IPS DF 4.7 (cell line): ENCODE measurements around the gene PNPLA6.
"Not testable (repeated sequence)": the region's sequence is repeated elsewhere in the genome, so short reads cannot be mapped to it uniquely, and the experiment has no call there.

Source experiments
- DNase-seq: peaks from one replicate; pipeline ENCODE4 v3.0.0-alpha.2; 2013; ENCODE audit warnings: low spot score; ENCODE audit errors: extremely low read depth

PNPLA6 gene

DNA sequence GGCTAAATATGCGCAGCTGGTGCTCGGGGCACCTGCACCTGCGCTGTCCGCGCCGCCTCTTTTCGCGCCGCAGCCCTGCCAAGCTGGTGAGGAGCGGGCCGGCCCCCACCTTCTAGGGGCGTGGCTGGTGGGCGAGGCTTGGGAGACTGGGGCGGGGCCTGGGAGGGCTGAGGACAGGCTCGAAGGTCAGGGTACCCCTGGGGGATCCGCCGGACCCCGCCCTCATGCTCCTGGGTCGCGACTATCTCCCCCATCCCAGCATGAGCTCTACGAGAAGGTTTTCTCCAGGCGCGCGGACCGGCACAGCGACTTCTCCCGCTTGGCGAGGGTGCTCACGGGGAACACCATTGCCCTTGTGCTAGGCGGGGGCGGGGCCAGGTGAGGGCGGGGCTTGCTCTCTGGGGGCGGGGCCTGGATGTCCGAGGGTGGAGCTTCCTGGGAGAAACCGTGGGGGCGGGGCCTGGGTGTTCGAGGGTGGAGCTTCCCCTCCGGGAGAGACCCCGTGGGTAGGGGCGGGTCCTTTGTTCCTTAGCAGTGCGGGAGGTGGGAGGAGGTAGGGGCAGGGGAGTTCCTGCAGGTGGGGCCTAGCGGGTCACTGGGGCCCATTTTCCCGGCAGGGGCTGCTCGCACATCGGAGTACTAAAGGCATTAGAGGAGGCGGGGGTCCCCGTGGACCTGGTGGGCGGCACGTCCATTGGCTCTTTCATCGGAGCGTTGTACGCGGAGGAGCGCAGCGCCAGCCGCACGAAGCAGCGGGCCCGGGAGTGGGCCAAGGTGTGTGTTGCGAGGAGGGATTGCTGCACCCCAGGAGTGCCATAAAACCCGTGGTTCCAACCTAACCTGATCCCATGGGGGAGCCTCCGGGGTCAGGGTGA, 19.7 kb downstream of the PNPLA6 start:
- no peak for DNase-seq

DNA sequence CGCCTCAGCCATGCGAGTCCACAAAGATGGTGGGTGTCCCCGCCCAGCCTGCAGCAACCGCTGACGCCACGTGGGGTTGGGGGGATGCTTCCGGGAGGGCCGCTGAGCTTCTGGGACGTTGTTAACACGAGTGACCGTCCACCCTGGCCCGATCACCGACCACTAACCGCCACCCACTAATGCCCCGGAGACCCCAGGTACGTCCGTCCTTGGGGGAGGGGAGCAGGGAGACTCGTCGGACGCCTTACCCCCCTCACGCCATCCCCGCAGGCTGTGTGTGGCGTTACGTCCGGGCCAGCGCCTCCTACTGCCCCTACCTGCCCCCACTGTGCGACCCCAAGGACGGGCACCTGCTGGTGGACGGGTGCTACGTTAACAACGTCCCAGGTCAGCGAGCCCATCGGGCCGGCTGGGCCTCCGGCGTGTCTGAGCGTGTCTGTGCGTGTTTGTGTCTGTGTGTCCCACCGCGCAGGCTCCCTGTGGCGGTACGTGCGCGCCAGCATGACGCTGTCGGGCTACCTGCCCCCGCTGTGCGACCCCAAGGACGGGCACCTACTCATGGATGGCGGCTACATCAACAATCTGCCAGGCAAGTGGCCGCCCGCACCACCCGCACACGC, 21.3 kb downstream of the PNPLA6 start:
- DNase-seq = no peak

DNA sequence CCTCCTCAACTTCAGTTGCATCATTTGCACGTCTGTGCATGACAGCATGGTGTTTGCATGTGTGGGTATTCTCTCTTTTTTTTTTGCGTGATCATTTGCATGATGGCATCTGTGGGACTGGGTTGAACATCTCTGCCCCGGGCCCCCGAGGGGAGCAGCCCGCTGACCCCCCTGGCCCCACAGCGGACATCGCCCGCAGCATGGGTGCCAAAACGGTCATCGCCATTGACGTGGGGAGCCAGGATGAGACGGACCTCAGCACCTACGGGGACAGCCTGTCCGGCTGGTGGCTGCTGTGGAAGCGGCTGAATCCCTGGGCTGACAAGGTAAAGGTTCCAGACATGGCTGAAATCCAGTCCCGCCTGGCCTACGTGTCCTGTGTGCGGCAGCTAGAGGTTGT, 23.1 kb downstream of the PNPLA6 start:
- DNase-seq = no peak

DNA sequence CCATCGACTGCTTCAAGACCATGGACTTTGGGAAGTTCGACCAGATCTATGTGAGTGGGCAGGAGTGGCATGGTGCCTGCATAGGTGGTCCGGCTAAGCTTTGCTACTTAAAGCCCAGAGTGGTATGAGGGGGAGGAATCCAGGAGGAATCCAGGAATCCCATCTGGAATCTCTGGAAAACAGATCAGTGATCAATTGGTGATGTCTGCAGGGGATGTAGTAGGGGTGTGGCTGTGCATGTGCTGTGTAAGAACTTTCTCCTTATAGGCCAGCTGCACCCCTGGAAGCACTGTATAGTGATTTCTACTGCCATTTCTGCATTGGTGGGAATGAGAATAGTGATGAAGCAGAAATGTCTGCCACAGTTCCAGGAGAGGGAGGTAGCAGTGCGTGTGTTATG, 23.6 kb downstream of the PNPLA6 start:
- DNase-seq = no peak

DNA sequence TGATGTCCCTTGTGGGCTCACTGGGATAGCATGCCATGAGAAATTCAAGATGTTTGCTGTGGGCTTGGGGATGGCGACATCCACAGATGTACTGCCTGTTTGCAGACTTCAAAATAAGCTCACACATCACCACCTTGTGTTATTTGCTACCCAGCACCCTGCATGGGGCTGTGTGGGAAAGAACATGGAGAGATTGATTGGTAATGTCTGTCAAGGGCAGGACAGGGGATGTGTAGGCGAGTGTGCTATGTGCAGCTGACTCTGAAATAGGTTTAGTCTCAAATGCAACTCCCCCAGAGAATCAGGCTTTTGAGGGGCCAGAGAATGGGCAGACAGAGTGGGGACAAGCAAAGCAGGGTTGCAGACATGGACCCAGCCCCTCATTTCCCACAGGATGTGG, 24.7 kb downstream of the PNPLA6 start:
- no peak for DNase-seq

GRCh38 chr19:7561325-7561724, 25.8 kb downstream of the PNPLA6 start:
- DNase-seq = no peak

DNA sequence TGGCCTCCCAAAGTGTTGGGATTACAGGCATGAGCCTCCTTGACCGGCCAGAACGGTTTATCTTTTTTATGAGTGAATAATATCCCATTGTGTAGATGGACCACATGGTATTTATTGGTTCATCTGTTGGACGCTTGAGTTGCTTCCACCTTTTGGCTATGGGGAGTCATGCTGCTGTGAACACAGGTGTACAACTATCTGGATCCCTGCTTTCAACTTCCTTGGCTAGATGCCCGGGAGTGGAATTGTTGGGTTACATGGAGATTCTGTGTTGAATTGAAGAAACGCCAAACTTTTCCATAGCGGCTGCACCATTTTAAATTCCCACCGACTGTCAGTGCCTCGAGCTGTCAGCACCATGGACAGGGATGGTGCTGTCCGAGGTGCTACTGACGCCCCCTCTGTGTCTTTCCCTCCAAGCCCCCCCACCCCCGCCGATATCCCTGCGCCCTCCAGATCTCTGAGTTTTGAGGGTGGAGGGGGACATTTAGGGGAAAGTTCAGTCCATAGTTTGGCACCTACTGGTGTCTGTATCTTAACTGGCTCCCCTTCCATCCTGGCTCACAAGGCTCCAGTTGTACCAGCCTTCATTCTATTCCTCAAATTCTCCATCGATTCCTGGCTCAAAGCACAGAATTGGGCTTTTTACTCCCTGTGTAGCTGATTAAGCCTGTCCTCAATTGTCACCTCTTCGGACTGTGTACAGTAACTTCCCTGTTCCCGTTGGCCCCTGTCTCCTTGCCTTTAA, 27.3 kb downstream of the PNPLA6 start:
- no peak for DNase-seq

DNA sequence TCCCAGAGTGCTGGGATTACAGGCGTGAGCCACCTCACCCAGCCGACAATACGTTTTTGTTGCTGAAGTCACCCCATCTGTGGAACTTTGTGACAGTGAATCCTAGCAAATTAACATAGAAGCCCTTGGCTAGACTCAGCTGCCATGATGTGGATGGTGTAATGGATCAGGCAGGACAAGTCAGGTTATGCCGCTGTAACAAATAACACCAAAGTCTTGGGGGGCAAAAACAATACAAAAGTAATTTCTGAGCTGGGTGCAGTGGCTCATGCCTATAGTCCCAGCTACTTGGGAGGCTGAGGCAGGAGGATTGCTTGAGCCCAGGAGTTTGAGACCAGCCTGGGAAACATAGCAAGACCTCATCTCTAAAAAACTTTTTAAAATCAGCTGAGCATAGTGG, 29.3 kb downstream of the PNPLA6 start:
- no peak for DNase-seq

DNA sequence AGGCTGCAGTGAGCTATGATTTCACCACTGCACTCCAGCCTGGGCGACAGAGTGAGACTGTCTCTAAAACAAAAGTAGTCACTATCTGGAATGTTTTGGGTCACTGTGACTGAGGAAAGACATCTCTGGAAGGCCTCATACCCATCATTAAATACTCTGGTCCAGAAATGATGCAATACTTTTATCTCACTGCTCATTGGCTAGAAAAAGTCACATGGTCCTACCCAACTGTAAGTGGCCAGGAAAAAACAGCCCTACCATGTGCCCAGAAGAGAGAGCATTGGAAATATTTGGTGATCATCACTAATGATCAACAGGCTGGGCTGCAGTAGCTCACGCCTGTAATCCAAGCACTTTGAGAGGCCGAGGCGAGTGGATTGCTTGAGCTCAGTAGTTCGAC, 29.8 kb downstream of the PNPLA6 start:
- DNase-seq = no peak

DNA sequence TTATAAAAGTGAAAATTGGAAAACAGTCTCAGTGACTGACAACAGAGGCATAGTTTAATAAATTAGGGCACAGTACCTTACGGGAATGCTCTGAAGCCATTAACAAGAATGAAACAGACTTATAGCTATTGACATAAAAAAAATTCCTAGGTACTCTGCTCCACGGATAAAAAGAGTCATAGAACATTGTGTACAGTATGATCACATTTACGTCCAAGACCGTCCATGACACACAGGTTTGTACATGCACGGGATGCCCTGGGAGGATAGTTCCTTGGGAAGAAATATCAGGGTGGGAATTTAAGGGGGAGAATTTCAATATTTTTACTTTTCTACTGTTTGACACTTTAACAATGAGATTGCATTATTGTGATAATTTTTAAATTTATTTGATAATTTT, 35.2 kb downstream of the PNPLA6 start:
- DNase-seq = no peak

DNA sequence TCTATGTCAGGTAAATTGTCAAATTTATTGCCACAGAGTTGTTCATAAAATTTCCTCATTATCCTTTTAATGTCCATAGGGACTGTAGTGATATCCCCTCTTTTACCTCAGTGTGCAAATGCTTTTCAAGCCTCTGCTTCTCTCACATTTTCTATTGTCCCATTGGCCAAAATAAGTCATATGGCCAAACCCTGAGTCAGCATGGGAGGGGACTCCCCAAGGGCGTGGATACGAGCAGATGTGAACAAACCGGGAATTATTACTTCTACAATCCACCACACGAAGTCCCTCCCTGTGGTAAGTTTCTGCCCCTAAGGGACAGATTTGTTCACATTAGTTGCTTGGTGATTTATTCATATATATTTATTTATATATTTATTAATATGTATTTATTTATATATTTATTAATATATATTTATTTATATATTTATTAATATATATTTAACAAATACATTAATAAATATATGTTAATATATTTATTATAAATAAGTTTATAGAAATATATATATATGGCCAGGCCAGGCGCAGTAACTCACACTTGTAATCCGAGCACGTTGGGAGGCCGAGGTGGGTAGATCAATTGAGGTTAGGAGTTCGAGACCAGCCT, 40.0 kb downstream of the PNPLA6 start:
- no peak for DNase-seq

GRCh38 chr19:7577422-7577821, 41.9 kb downstream of the PNPLA6 start:
- DNase-seq = not testable (repeated sequence)

GRCh38 chr19:7578127-7578526, 42.6 kb downstream of the PNPLA6 start:
- no peak for DNase-seq

GRCh38 chr19:7579182-7579581, 43.7 kb downstream of the PNPLA6 start:
- DNase-seq = no peak

DNA sequence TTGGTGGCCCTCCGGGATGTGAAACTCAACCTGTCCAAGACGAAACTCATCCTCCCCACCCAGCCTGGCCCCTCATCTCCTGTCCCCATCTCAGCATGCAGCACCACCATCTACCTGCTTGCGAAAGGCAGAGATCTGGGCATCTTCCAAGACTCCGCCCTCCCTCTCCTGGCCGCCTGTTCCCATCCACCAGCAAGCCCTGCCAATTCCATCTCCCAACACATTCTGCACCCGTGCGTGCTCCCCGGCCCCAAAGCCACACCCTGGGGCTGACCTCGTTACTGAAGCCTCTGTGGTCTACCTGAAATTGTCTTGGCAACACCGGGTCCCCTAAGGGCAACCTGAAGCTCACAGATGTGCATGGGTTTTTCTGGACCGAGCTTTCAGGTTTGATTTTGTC, 46.9 kb downstream of the PNPLA6 start:
- no peak for DNase-seq

DNA sequence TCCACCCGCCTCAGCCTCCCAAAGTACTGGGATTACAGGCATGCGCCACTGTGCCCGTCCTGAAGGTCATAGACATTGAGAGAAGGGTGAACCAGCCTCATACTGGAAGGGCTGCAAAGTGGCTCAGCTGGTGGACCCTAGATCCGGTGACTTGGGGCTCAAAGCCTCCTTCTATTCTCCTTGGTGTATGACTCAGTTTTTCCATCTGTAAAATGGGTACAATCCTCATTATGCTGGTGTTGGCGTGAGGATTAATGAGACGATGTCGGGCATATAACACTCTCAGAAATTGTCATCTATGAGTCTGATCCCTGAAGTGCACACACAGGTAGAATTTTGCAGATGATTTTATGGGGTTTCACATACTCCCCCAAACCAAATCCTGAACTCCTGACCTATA, 54.3 kb downstream of the PNPLA6 start:
- no peak for DNase-seq

DNA sequence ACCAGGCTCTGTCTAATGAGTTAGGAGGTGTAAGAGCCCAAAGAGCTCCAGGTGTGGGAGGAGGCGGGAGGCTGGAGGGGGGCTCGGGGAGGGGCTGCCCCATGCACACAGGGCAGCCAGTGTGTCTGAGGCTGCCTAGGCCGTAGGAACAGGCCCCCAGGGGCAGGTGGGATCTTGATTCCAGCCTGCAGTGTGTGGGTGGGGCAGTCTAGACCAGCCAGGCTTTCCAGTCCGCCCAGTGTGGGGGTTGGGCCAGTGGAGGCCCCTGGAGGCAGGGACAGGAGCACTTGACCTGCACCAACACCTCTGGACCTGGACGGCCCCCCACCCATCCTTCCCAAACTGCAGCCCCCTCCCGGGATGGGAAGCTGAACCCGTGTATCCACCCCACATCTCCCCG, 54.7 kb downstream of the PNPLA6 start:
- DNase-seq = no peak

DNA sequence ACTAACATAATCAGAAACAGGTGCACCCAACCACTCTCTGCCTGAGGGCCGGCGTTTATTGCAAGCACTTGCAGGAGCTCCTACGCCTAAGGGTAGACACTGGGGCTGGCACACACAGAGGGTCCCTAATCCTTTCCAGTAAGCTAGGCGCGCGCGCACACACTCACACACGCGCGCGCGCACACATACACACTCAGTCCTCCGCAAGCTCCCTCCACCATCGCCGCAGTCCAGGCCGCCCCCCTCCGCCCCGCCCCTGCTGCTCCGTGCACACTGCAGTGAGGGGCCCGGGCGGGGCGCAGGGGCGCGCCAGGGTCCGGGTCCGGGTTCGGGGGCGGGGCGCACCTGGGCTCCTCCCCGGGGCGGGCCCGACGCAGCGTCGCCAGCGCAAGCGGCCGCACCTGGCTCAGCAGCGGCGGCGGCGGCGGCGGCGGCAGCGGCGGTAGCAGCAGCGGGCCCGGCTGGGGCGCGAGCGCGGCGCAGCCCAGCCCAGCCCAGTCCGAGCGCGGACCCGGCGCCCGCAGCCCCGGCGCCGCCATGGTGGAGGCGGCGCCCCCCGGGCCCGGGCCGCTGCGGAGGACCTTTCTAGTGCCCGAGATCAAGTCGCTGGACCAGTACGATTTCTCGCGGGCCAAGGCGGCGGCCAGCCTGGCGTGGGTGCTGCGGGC, 60.1 kb downstream of the PNPLA6 start, which contains the start of gene CAMSAP3:
Gene CAMSAP3, plus strand, starts transcription at position 398 of the 668 bp plus-strand sequence. Its CDS starts 140 bp downstream, at position 538.
- no peak for DNase-seq

GRCh38 chr19:7596211-7596937, 60.9 kb downstream of the PNPLA6 start:
- no peak for DNase-seq

- DNase-seq = no peak
These were observed 62.2 kb downstream of the PNPLA6 start for GRCh38 chr19:7597689-7598088.

DNA sequence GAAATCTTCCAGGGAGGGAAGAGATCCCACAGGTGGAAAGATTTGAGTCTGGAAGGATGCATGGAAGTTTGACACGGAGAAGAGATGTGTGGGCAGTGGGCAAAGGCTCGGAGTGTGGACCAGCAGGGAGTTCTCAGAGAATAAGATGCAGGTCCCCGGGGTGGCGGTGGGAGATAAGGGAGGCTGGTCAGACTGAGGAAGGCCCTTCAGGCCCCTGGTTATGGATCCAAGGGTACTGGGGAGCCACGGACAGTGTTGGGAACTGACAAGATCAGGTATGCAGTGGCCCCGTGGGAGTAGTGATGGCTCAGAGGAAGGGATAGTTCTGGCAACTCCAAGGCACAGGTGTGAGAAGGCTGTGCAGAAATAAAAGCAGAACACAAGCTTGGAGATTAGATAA, 62.7 kb downstream of the PNPLA6 start:
- no peak for DNase-seq
